Fibroblast of pulmonary artery (primary cell): ENCODE measurements around the gene CTTNBP2NL.
"Not testable (repeated sequence)": the region's sequence is repeated elsewhere in the genome, so short reads cannot be mapped to it uniquely, and the experiment has no call there.

Experiments used
- DNase-seq: peaks from one replicate; pipeline ENCODE4 v3.0.0-alpha.2; 2010; ENCODE audit warnings: low read depth
- H3K4me3 ChIP-seq: replicated peaks from 2 replicates; pipeline ENCODE4 v1.5.1; 2011; ENCODE audit warnings: low read depth, mild to moderate bottlenecking, control low read depth, low read length, moderate library complexity
- CTCF ChIP-seq: IDR thresholded peaks from 2 replicates; pipeline ENCODE4 v1.5.1; 2011; ENCODE audit warnings: mild to moderate bottlenecking, control low read depth, low read length, inconsistent platforms; ENCODE audit errors: missing control alignments

Gene CTTNBP2NL

DNA sequence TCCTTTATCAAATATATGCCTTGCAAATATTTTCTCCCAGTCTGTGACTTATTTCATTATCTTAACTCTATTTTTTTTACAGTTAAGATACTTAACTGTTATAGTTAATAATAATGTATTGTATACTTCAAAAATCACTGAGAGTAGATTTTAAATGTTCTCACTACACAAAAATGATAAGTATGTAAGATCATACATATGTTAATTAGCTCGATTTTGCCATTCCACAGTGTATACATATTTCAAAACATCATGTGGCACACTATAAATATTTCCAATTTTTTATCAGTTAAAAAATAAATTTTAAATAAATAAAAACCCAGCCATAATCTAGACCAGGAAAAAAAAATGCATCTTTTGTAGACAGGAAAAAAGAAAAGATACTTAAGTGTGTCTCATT, 27.2 kb downstream of the CTTNBP2NL start:
- no peak overlapping the region for H3K4me3 ChIP-seq
- DNase-seq, result no peak
- TF ChIP-seq CTCF, result no peak

DNA sequence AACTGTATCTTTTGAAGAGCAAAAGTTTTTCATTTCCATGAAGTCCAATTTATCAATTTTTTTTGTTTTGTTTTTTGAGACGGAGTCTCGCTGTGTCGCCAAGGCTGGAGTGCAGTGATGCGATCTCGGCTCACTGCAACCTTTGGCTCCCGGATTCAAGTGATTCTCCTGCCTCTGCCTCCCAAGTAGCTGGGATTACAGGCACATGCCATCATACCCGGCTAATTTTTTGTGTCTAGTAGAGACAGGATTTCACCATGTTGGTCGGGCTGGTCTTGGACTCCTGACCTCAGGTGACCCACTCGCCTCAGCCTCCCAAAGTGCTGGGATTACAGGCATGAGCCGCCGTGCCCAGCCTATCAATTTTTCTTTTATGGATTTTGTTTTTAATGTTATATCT, 27.7 kb downstream of the CTTNBP2NL start:
- DNase-seq, result not testable (repeated sequence)

DNA sequence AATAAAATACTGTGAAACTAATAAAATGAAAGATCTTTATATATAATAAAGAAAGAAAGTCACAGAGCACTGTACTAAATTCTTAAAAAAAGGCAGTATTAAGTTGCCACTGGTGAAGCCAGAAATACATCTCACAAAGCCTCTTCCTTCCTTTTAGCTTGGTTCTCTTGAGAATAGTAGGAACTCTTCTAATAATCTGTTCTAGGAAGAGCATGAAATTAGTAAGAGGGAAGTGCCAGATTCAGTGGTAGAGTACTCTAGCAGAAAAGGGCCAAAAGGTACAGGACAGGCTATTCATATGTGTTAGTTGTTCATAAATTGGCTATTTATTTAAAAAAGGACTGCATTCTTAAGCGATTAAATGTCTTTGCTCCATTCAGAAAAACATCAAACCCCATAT, 33.7 kb downstream of the CTTNBP2NL start:
- TF ChIP-seq CTCF, result no peak
- H3K4me3 ChIP-seq, result no peak overlapping the region
- no peak for DNase-seq

More for the DNA sequence above, 27.7 kb downstream of the CTTNBP2NL start:
- not testable (repeated sequence) for H3K4me3 ChIP-seq

- DNase-seq, result no peak
- H3K4me3 ChIP-seq, result no peak overlapping the region
- no peak for TF ChIP-seq CTCF
These were observed 35.0 kb downstream of the CTTNBP2NL start for GRCh38 chr1:112431038-112431437.

DNA sequence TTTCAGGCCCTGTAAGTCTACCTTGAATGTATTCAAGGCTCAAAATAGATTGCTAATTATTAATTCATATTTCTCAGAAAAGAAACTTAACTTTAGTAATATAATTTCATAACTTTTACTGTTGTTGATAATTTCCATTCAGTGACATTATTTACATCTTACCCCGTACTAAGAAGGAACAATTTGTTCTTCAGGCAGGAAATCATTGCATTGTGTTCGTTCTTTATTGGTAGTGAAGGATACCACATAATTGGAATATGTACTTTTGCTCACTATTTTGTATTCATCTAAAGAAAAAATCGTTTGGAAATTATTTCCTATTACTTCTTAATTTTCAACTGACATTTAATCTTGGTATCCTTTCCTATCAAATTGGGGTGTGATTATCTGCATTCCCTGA, 39.4 kb downstream of the CTTNBP2NL start:
- no peak overlapping the region for H3K4me3 ChIP-seq
- no peak for TF ChIP-seq CTCF
- no peak for DNase-seq

DNA sequence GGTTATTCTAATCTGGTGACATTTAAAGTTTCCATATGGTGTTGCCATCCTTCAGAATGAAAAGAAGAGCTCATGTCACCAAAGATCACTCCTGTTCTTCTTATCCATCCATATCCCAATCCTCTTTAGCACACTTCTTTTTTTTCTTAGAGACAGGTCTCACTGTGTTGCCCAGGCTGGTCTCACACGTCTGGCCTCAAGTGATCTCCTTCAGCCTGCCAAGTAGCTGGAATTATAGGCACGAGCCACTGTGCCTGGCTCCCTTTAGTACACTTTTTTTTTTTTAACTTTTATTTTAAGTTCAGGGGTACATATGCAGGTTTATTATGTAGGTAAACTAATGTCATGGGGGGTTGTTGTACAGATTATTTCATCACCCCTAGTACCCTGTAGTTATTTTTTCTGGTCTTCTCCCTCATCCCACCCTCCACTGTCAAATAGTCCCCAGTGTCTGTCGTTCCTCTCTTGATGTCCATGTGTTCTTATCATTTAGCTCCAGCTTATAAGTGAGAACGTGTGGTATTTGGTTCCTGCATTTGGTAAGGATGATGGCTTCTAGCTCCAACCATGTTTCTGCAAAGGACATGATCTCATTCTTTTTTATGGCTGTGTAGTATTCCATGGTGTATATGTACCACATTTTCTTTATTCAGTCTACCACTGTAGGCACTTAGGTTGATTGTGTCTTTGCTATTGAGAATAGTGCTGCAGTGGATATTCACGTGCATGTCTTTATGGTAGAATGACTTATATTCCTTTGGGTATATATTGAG, 40.6 kb downstream of the CTTNBP2NL start:
- H3K4me3 ChIP-seq, result no peak overlapping the region
- no peak for TF ChIP-seq CTCF
- no peak for DNase-seq

DNA sequence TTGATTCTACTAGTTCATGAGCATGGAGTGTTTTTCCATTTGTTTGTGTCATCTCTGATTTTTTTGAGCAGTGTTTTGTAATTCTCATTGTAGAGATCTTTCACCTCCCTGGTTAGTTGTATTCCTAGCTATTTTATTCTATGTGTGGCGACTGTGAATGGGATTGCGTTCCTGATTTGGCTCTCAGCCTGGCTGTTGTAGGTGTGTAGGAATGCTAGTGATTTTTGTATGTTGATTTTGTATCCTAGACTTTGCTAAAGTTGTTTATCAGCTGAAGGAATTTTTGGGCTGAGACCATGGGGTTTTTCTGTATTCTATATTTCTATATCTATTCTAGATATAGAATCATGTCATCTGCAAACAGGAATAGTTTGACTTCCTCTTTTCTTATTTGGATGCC, 42.1 kb downstream of the CTTNBP2NL start:
- peak; percentile 70 for DNase-seq

GRCh38 chr1:112439592-112439991, 43.6 kb downstream of the CTTNBP2NL start:
- no peak overlapping the region for H3K4me3 ChIP-seq
- no peak for TF ChIP-seq CTCF
- DNase-seq, result no peak

More for the DNA sequence above, 42.1 kb downstream of the CTTNBP2NL start:
- not testable (repeated sequence) for H3K4me3 ChIP-seq
